HCT116 (cell line): ENCODE results near the gene FOXF1. TPM values are rescaled to one million over a fixed set of nuclear protein-coding genes. Genes with fewer than 3 reads are reported as not detected.

ENCODE experiments used
- ATAC-seq: fragments of 200-7000 bp; cut with Tn5 transposase; 2 replicates; pipeline ENCODE4 v1.9.1; 2020; ENCODE audit warnings: mild to moderate bottlenecking, moderate library complexity
- BruUV-seq: library from RNA; stranded (reverse); fragments of 400-500 nt; replicated peaks from 2 replicates; lab custom pipeline; 2021; lab: Mats Ljungman, UMichigan
- CTCF ChIA-PET: fragments of 300-600 bp; sonication (Branson Sonifier 250); formaldehyde crosslinking; loops from one replicate; lab custom pipeline; 2021; ENCODE audit warnings: antibody characterized with exemption; lab: Charles Lee
- POLR2A ChIA-PET: fragments of 300-600, 350-600 bp; sonication (Branson Sonifier 250); formaldehyde crosslinking; loops from one replicate; lab custom pipeline; 2021; ENCODE audit warnings: antibody characterized with exemption; lab: Charles Lee
- RAD21 ChIA-PET, 2 experiments: fragments of 300-600 bp; sonication (Branson Sonifier 250); formaldehyde crosslinking; loops; one replicate each; lab custom pipeline; 2023; ENCODE audit warnings: low total read pairs in 2 of 2; ENCODE audit not compliant: uncharacterized antibody in 2 of 2, unreplicated experiment in 2 of 2, low non-redundant PET in 1 of 2; lab: Charles Lee
- DNase-seq: peaks from one replicate; pipeline ENCODE4 v3.0.0-alpha.2; 2010; ENCODE audit warnings: low read depth, low spot score
- H2AFZ ChIP-seq: fragments of 200-600 bp; shearing (Covaris generic), sonication (generic); 2 replicates; pipeline ENCODE4 v1.6.1; 2017; ENCODE audit warnings: low read depth, mixed run types, mixed read lengths, antibody characterized with exemption, low read length; ENCODE audit not compliant: poor library complexity, severe bottlenecking
- H3K27ac ChIP-seq: 2 replicates; pipeline ENCODE4 v1.5.1; 2012; ENCODE audit warnings: low read depth, low read length
- H3K27me3 ChIP-seq: fragments of 200-600 bp; sonication (generic); 2 replicates; pipeline ENCODE4 v1.6.1; 2016; ENCODE audit warnings: mixed run types, low read length, mixed read lengths; ENCODE audit not compliant: insufficient read depth
- H3K36me3 ChIP-seq, 2 experiments: fragments of 200-500 bp in 1 of 2; fragments of 200-600 bp in 1 of 2; sonication (Bioruptor generic) in 1 of 2; sonication (generic) in 1 of 2; 2 replicates each; pipeline versions ENCODE4 v1.5.1 to v1.6.1; 2014 to 2016; ENCODE audit warnings: low read length in 2 of 2, inconsistent platforms in 1 of 2, mixed read lengths in 1 of 2, mixed run types in 1 of 2; ENCODE audit not compliant: insufficient read depth in 2 of 2, control insufficient read depth in 1 of 2
- H3K4me1 ChIP-seq, 2 experiments: fragments of 200-600 bp in 1 of 2; sonication (generic) in 1 of 2; 2 replicates each; pipeline versions ENCODE4 v1.5.1 to v1.6.1; 2012 to 2017; ENCODE audit warnings: low read length in 2 of 2, inconsistent platforms in 1 of 2, mild to moderate bottlenecking in 1 of 2, mixed read lengths in 1 of 2, mixed run types in 1 of 2, moderate library complexity in 1 of 2; ENCODE audit not compliant: insufficient read depth in 2 of 2, control insufficient read depth in 1 of 2
- H3K4me2 ChIP-seq: fragments of 200-600 bp; sonication (generic); 2 replicates; pipeline ENCODE4 v1.6.1; 2017; ENCODE audit warnings: mixed run types, low read length, mixed read lengths
- H3K4me3 ChIP-seq, 2 experiments: fragments of 200-600 bp in 1 of 2; sonication (generic) in 1 of 2; replicated peaks in 1 of 2; 2 replicates each; pipeline ENCODE4 v1.5.1; 2011 to 2016; ENCODE audit warnings: low read length in 2 of 2, control low read depth in 1 of 2, low read depth in 1 of 2, mild to moderate bottlenecking in 1 of 2, mixed read lengths in 1 of 2, mixed run types in 1 of 2
- H3K79me2 ChIP-seq: fragments of 200-600 bp; sonication (generic); 2 replicates; pipeline ENCODE4 v1.6.1; 2017; ENCODE audit warnings: mild to moderate bottlenecking, mixed run types, low read length, moderate library complexity, mixed read lengths; ENCODE audit not compliant: insufficient read depth
- H3K9ac ChIP-seq: fragments of 200-600 bp; sonication (generic); 2 replicates; pipeline ENCODE4 v1.6.1; 2016; ENCODE audit warnings: low read length, mixed read lengths
- H3K9me2 ChIP-seq: fragments of 200-600 bp; sonication (generic), shearing (Covaris generic); 2 replicates; pipeline ENCODE4 v1.6.1; 2017; ENCODE audit warnings: mixed run types, mild to moderate bottlenecking, moderate library complexity; ENCODE audit not compliant: insufficient read depth
- H3K9me3 ChIP-seq, 2 experiments: fragments of 200-500 bp in 1 of 2; fragments of 200-600 bp in 1 of 2; sonication (Bioruptor generic) in 1 of 2; sonication (generic) in 1 of 2; 2 replicates each; pipeline ENCODE4 v1.6.1; 2014 to 2017; ENCODE audit warnings: low read length in 2 of 2, mixed read lengths in 2 of 2, inconsistent platforms in 1 of 2, low read depth in 1 of 2, mild to moderate bottlenecking in 1 of 2, mixed run types in 1 of 2, moderate library complexity in 1 of 2; ENCODE audit not compliant: control insufficient read depth in 1 of 2, insufficient read depth in 1 of 2
- H4K20me1 ChIP-seq: fragments of 200-600 bp; sonication (generic), shearing (Covaris generic); 2 replicates; pipeline ENCODE4 v1.6.1; 2017; ENCODE audit warnings: mixed run types, mild to moderate bottlenecking, moderate library complexity; ENCODE audit not compliant: insufficient read depth
- CBX3 ChIP-seq: IDR thresholded peaks from 2 replicates; pipeline ENCODE4 v1.6.1; 2012; ENCODE audit warnings: low read depth
- CEBPB ChIP-seq: IDR thresholded peaks from 2 replicates; pipeline ENCODE4 v1.6.1; 2012; ENCODE audit warnings: low read depth
- CTCF ChIP-seq, 3 experiments: fragments of 200-600 bp in 1 of 3; sonication (generic) in 1 of 3; IDR thresholded peaks in 2 of 3; conservative IDR thresholded peaks in 1 of 3; 2 replicates each; pipeline ENCODE4 v1.5.1; 2012 to 2017; ENCODE audit warnings: low read depth in 2 of 3, low read length in 2 of 3, antibody characterized with exemption in 1 of 3, borderline replicate concordance in 1 of 3, control low read depth in 1 of 3, mild to moderate bottlenecking in 1 of 3, mixed read lengths in 1 of 3, mixed run types in 1 of 3, moderate library complexity in 1 of 3; ENCODE audit not compliant: insufficient read depth in 1 of 3
- EGR1 ChIP-seq: IDR thresholded peaks from 2 replicates; pipeline ENCODE4 v1.6.1; 2012; ENCODE audit warnings: low read depth
- ELF1 ChIP-seq: IDR thresholded peaks from 2 replicates; pipeline ENCODE4 v1.6.1; 2012; ENCODE audit warnings: low read depth, borderline replicate concordance
- EZH2 ChIP-seq: fragments of 200-600 bp; sonication (generic); IDR thresholded peaks from 2 replicates; pipeline ENCODE4 v1.6.1; 2017; ENCODE audit warnings: antibody characterized with exemption, mixed run types
- JUND ChIP-seq: IDR thresholded peaks from 2 replicates; pipeline ENCODE4 v1.6.1; 2012
- POLR2A ChIP-seq: IDR thresholded peaks from 2 replicates; pipeline ENCODE4 v1.7.0; 2011; ENCODE audit warnings: borderline replicate concordance; ENCODE audit not compliant: insufficient read depth, insufficient read length; ENCODE audit errors: extremely low read depth
- POLR2AphosphoS5 ChIP-seq: IDR thresholded peaks from 2 replicates; pipeline ENCODE4 v1.6.1; 2011; ENCODE audit warnings: mild to moderate bottlenecking, low read depth, low read length, moderate library complexity
- SP1 ChIP-seq: IDR thresholded peaks from 2 replicates; pipeline ENCODE4 v1.6.1; 2012; ENCODE audit warnings: low read depth
- SRF ChIP-seq: IDR thresholded peaks from 2 replicates; pipeline ENCODE4 v1.6.1; 2012; ENCODE audit warnings: low read depth
- ZFX ChIP-seq: fragments of 450-650 bp; IDR thresholded peaks from 2 replicates; pipeline ENCODE4 v1.6.1; 2017
- intact Hi-C: fragments of 100-400 bp; cut with micrococcal nuclease; formaldehyde crosslinking; loops from 2 replicates; pipeline ENCODE4 v1.10.0; 2022
- total RNA-seq: library from RNA; stranded (reverse); gene quantifications from one replicate; pipeline ENCODE4 v1.2.1, GENCODE V29; 2021; ENCODE audit not compliant: unreplicated experiment
- TF ChIP-seq, protein P1 (sequence below): IDR thresholded peaks from 2 replicates; pipeline ENCODE4 v1.6.1; 2011; ENCODE audit warnings: mild to moderate bottlenecking, low read length, moderate library complexity; ENCODE audit not compliant: insufficient replicate concordance; ENCODE audit errors: extremely low read depth
- TF ChIP-seq, protein P2 (sequence below): IDR thresholded peaks from 2 replicates; pipeline ENCODE4 v1.6.1; 2012

Gene FOXF1
- total RNA-seq, 1 experiment from 2014 or later, result 2.4 TPM

- Histone ChIP-seq H3K27me3 (no peaks in the 10 kb centered on the region), H3K9me2 (no peaks in the 10 kb centered on the region), H3K79me2 (no peaks in the 10 kb centered on the region), H3K9ac (no peak overlapping the region), H4K20me1 (no peaks in the 10 kb centered on the region), H3K27ac (no peak overlapping the region), H3K9me3 (no peaks in the 10 kb centered on the region), H3K36me3 (no peaks in the 10 kb centered on the region), H2AFZ (no peak overlapping the region), H3K4me1 (peaks cover 0 to 10% of the 10 kb centered on the region in 2 experiments; a peak in 1 of 4 replicates), H3K4me3 (no peak overlapping the region), H3K4me2 (peak overlapping the region; percentile 20; the same call in 1 of the 2 replicates)
- intact Hi-C loops, result no loop called here
- RAD21 ChIA-PET, result no interaction called here
- POLR2A ChIA-PET, result no interaction called here
- CTCF ChIA-PET, result no interaction called here
- no peak for DNase-seq
- BruUV-seq, result no TSS peak
- TF ChIP-seq POLR2AphosphoS5 (no peak), SRF (no peak), POLR2A (no peak), SP1 (no peak), CTCF (IDR thresholded peaks at IDR 0.05 in 2 of 3, conservative IDR thresholded peaks at IDR 0.05 in 1 of 3; ENCODE audit: borderline replicate concordance in 1 of 3, insufficient read depth in 1 of 3, low read depth in 2 of 3, low read length in 2 of 3) (no peak), ELF1 (no peak), JUND (no peak), EZH2 (no peak), CEBPB (no peak), ZFX (no peak), EGR1 (no peak), CBX3 (no peak)
- TF ChIP-seq, protein P1, sequence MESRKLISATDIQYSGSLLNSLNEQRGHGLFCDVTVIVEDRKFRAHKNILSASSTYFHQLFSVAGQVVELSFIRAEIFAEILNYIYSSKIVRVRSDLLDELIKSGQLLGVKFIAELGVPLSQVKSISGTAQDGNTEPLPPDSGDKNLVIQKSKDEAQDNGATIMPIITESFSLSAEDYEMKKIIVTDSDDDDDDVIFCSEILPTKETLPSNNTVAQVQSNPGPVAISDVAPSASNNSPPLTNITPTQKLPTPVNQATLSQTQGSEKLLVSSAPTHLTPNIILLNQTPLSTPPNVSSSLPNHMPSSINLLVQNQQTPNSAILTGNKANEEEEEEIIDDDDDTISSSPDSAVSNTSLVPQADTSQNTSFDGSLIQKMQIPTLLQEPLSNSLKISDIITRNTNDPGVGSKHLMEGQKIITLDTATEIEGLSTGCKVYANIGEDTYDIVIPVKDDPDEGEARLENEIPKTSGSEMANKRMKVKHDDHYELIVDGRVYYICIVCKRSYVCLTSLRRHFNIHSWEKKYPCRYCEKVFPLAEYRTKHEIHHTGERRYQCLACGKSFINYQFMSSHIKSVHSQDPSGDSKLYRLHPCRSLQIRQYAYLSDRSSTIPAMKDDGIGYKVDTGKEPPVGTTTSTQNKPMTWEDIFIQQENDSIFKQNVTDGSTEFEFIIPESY, result no peak
- TF ChIP-seq, protein P2, sequence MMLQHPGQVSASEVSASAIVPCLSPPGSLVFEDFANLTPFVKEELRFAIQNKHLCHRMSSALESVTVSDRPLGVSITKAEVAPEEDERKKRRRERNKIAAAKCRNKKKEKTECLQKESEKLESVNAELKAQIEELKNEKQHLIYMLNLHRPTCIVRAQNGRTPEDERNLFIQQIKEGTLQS, result no peak
- peak; percentile 21; the same call in 1 of the 2 replicates for ATAC-seq
Measured at GRCh38 chr16:86529160-86529559, 18.8 kb downstream of the FOXF1 start.
